Measurements from ENCODE around the gene ASB15. TPM values are rescaled to one million over a fixed set of nuclear protein-coding genes. Genes with fewer than 3 reads are reported as not detected.

Gene ASB15
- total and polyA plus RNA-seq, 2 of the 8 experiments (the other 6 are each of a cell fraction or from before 2014, with no cell fraction given), result not detected

DNA sequence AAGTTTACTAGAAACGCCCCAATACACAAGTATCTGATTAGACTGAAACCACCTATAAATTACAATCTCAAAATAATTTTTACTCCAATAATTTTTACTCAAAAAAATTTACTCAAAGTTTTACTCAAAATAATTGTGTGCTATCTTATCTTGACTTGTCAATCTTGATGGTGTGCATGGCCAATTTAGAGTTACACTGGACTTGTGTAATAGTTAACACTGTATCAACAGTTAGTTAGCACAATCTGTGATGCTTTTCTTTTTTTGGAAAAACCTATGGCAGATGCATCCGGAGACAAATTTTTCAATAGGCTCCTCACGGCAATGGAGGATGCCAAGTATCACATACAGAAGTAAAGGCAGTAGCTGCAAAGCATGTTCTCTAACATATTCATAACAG is 79.0 kb downstream of the ASB15 start:
- H4K91ac ChIP-seq (replicated peaks; ENCODE audit: insufficient read length, low read length), result no peak overlapping the region
- no peak overlapping the region for H2BK12ac ChIP-seq (ENCODE audit: low read depth, low read length)
- H2BK20ac ChIP-seq (ENCODE audit: low read length), result no peak overlapping the region
- FAIRE-seq (no peak), DNase-seq (ENCODE audit: low read depth in 1 of 2, low spot score in 2 of 2) (no peak)
- H3K9me3 ChIP-seq (ENCODE audit: insufficient read depth in 2 of 2, low read depth in 1 of 2, low read length in 1 of 2), result no peaks in the 10 kb centered on the region
- no peaks in the 10 kb centered on the region for H3K79me1 ChIP-seq (ENCODE audit: low read depth, low read length)
- ChIA-PET CTCF (ENCODE audit: partially characterized antibody) (interaction anchor here (2.4 kb wide), 1 partner anchor 44 kb away, joined by 20 read pairs; no protein-coding TSS in a partner anchor), POLR2A (ENCODE audit: partially characterized antibody) (no interaction called here)
- H3K14ac ChIP-seq (ENCODE audit: insufficient read length), result no peak overlapping the region
- no peaks in the 10 kb centered on the region for H3K23me2 ChIP-seq (ENCODE audit: low read depth, low read length)
- 95% methylated on average over 3 of the region's 3 CpGs; no CpG with 5 or more reads in 1 of the 2 experiments for WGBS, 2 experiments (ENCODE audit: extremely low coverage in 1 of 2, insufficient coverage in 1 of 2, insufficient read length in 1 of 2, insufficient replicate concordance in 2 of 2, low coverage in 1 of 2, low lambda C conversion rate in 2 of 2, missing lambda C conversion rate in 1 of 2)
- H4K20me1 ChIP-seq (replicated peaks in 1 of 2; ENCODE audit: control insufficient read depth in 1 of 2, insufficient read depth in 2 of 2, low read length in 2 of 2), result no peaks in the 10 kb centered on the region
- no peak overlapping the region for H3K56ac ChIP-seq (replicated peaks; ENCODE audit: insufficient read length, low read depth, low read length)
- H4K8ac ChIP-seq (ENCODE audit: extremely low read depth, insufficient read depth, low read length), result no peak overlapping the region
- no peak overlapping the region for H3K9ac ChIP-seq (replicated peaks in 1 of 4; ENCODE audit: extremely low read depth in 1 of 4, low read depth in 3 of 4, low read length in 3 of 4)
- H3K27ac ChIP-seq (ENCODE audit: low read depth, low read length), result no peak overlapping the region
- H4K5ac ChIP-seq (ENCODE audit: insufficient read length, low read depth, low read length), result no peak overlapping the region
- no peak overlapping the region for H3K18ac ChIP-seq (ENCODE audit: extremely low read depth, low read length)
- no peak overlapping the region for H2AK5ac ChIP-seq (ENCODE audit: low read depth, low read length)
- H2BK15ac ChIP-seq (ENCODE audit: low read length), result no peak overlapping the region
- peaks cover 0 to 27% (median 4%) of the 10 kb centered on the region in 4 experiments; a peak in 3 of 8 replicates for H3K36me3 ChIP-seq (ENCODE audit: control insufficient read depth in 2 of 4, insufficient read depth in 4 of 4, low read length in 3 of 4)
- H3K4me3 ChIP-seq (ENCODE audit: extremely low read depth in 1 of 4, insufficient read depth in 2 of 4, low read depth in 3 of 4, low read length in 4 of 4), result no peak overlapping the region
- H2BK5ac ChIP-seq (ENCODE audit: low read depth, low read length), result no peak overlapping the region
- H3K4ac ChIP-seq (replicated peaks; ENCODE audit: insufficient read length, low read depth, low read length), result no peak overlapping the region
- H3K79me2 ChIP-seq (ENCODE audit: control insufficient read depth in 1 of 2, insufficient read depth in 2 of 2, low read length in 2 of 2), result no peaks in the 10 kb centered on the region
- H3K4me2 ChIP-seq (ENCODE audit: insufficient read depth in 1 of 2, low read depth in 2 of 2, low read length in 2 of 2), result no peak overlapping the region
- H3K27me3 ChIP-seq (replicated peaks in 1 of 4; ENCODE audit: control insufficient read depth in 3 of 4, extremely low read depth in 1 of 4, insufficient read depth in 3 of 4, low read length in 3 of 4), result peaks cover 0 to 1% (median 0%) of the 10 kb centered on the region in 4 experiments; a peak in 1 of 7 replicates
- no peaks in the 10 kb centered on the region for H3K4me1 ChIP-seq (replicated peaks in 1 of 4; ENCODE audit: control insufficient read depth in 3 of 4, insufficient read depth in 4 of 4, low read length in 3 of 4)
- no peak overlapping the region for H2AFZ ChIP-seq (ENCODE audit: low read length)
- no peak overlapping the region for H3K23ac ChIP-seq (ENCODE audit: insufficient read length)
- TF ChIP-seq SIRT6 (IDR thresholded peaks at IDR 0.05; ENCODE audit: low read length) (no peak), RXRA (IDR thresholded peaks at IDR 0.05; ENCODE audit: insufficient read depth, low read depth, low read length) (no peak), CHD1 (IDR thresholded peaks at IDR 0.05; ENCODE audit: low read depth, low read length) (no peak), SP1 (IDR thresholded peaks at IDR 0.05; ENCODE audit: low read depth, low read length) (no peak), TAF1 (IDR thresholded peaks at IDR 0.05; ENCODE audit: low read depth, low read length) (no peak), EP300 (IDR thresholded peaks at IDR 0.05; ENCODE audit: borderline replicate concordance in 1 of 2, low read depth in 2 of 2, low read length in 2 of 2) (no peak), PHF8 (conservative IDR thresholded peaks at IDR 0.05; ENCODE audit: low read depth, low read length) (no peak), SRF (IDR thresholded peaks at IDR 0.05; ENCODE audit: low read depth, low read length) (no peak), POLR2A (IDR thresholded peaks at IDR 0.05; ENCODE audit: control extremely low read depth in 1 of 2, low read depth in 2 of 2, low read length in 2 of 2) (no peak), TAF7 (optimal IDR thresholded peaks at IDR 0.05; ENCODE audit: borderline replicate concordance, low read depth, low read length) (no peak)
- TF ChIP-seq, protein P1, sequence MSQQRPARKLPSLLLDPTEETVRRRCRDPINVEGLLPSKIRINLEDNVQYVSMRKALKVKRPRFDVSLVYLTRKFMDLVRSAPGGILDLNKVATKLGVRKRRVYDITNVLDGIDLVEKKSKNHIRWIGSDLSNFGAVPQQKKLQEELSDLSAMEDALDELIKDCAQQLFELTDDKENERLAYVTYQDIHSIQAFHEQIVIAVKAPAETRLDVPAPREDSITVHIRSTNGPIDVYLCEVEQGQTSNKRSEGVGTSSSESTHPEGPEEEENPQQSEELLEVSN (IDR thresholded peaks at IDR 0.05), result no peak
- TF ChIP-seq, protein P2, sequence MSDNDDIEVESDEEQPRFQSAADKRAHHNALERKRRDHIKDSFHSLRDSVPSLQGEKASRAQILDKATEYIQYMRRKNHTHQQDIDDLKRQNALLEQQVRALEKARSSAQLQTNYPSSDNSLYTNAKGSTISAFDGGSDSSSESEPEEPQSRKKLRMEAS (IDR thresholded peaks at IDR 0.05), result no peak
- H2BK120ac ChIP-seq (replicated peaks; ENCODE audit: low read depth, low read length), result no peak overlapping the region
